Limb (tissue), 2 donors: ENCODE measurements around the gene ACER2.
"Not testable (repeated sequence)": the region's sequence is repeated elsewhere in the genome, so short reads cannot be mapped to it uniquely, and the experiment has no call there.

Source experiments
- DNase-seq, 2 donors: peaks; one replicate each; pipeline ENCODE4 v3.0.0-alpha.2; 2016; ENCODE audit errors: extremely low spot score in 2 of 2

The ACER2 gene

GRCh38 chr9:19408316-19408692, 505 bp upstream of the ACER2 start:
- no peak for DNase-seq

GRCh38 chr9:19409401-19410194, 789 bp downstream of the ACER2 start:
- DNase-seq = peak in 1 of 2 donors; percentile 18

GRCh38 chr9:19410195-19410503, 1.3 kb downstream of the ACER2 start:
- no peak for DNase-seq

- DNase-seq = no peak
Measured at GRCh38 chr9:19410594-19410993, 1.8 kb downstream of the ACER2 start.

- DNase-seq = no peak
Measured at GRCh38 chr9:19411316-19411715, 2.5 kb downstream of the ACER2 start.

GRCh38 chr9:19413456-19413855, 4.6 kb downstream of the ACER2 start:
- DNase-seq = not testable (repeated sequence)

GRCh38 chr9:19416143-19416542, 7.3 kb downstream of the ACER2 start:
- DNase-seq = no peak

- DNase-seq = no peak
Measured at GRCh38 chr9:19420877-19421276, 12.1 kb downstream of the ACER2 start.

- no peak for DNase-seq
Measured at GRCh38 chr9:19423163-19423562, 14.4 kb downstream of the ACER2 start.

- DNase-seq = no peak
Measured at GRCh38 chr9:19424176-19424779, 15.5 kb downstream of the ACER2 start.

GRCh38 chr9:19429595-19429994, 20.8 kb downstream of the ACER2 start:
- DNase-seq = no peak

- DNase-seq = no peak
Measured at GRCh38 chr9:19430201-19430760, 21.5 kb downstream of the ACER2 start.

GRCh38 chr9:19431361-19432171, 22.8 kb downstream of the ACER2 start:
- DNase-seq = peak; percentile 37 to 38

GRCh38 chr9:19432473-19432872, 23.7 kb downstream of the ACER2 start:
- no peak for DNase-seq

GRCh38 chr9:19433729-19434128, 24.9 kb downstream of the ACER2 start:
- not testable (repeated sequence) for DNase-seq

- no peak for DNase-seq
Measured at GRCh38 chr9:19440376-19440775, 31.6 kb downstream of the ACER2 start.

- DNase-seq = no peak
Measured at GRCh38 chr9:19440823-19441580, 32.2 kb downstream of the ACER2 start.

- DNase-seq = no peak
Measured at GRCh38 chr9:19441730-19442129, 32.9 kb downstream of the ACER2 start.

GRCh38 chr9:19442240-19442639, 33.4 kb downstream of the ACER2 start:
- DNase-seq = no peak

GRCh38 chr9:19445452-19445851, 36.6 kb downstream of the ACER2 start:
- DNase-seq = no peak

- DNase-seq = no peak
Measured at GRCh38 chr9:19446361-19446861, 37.6 kb downstream of the ACER2 start.
